SK-N-MC (cell line): ENCODE measurements around the gene KIF1A.

ENCODE experiments used
- EZH2 ChIP-seq: fragments of 200-600 bp; sonication (generic); IDR thresholded peaks from one replicate; pipeline ENCODE4 v1.6.1; 2017; ENCODE audit warnings: antibody characterized with exemption
- FOXP2 ChIP-seq: optimal IDR thresholded peaks from 2 replicates; pipeline ENCODE3; 2011; ENCODE audit warnings: mild to moderate bottlenecking, moderate library complexity; ENCODE audit not compliant: insufficient read depth; ENCODE audit errors: extremely low read length, control extremely low read depth
- POLR2AphosphoS5 ChIP-seq: IDR thresholded peaks from 2 replicates; pipeline ENCODE4 v1.6.1; 2012; ENCODE audit warnings: mild to moderate bottlenecking, low read depth, low read length, borderline replicate concordance

- no peak for TF ChIP-seq EZH2
- no peak for TF ChIP-seq POLR2AphosphoS5
- TF ChIP-seq FOXP2: no peak
Observed at GRCh38 chr2:240850026-240850425, 30.0 kb upstream of the KIF1A start.
